GM12872 (cell line): ENCODE data around the gene BNIP5.

ENCODE experiments used
- CTCF ChIP-seq: IDR thresholded peaks from 3 replicates; pipeline ENCODE4 v1.5.1; 2011; ENCODE audit warnings: low read depth, mild to moderate bottlenecking, low read length, moderate library complexity; ENCODE audit not compliant: insufficient read depth

Gene BNIP5

GRCh38 chr6:36297051-36297450, 39.6 kb downstream of the BNIP5 start:
- no peak for TF ChIP-seq CTCF

DNA sequence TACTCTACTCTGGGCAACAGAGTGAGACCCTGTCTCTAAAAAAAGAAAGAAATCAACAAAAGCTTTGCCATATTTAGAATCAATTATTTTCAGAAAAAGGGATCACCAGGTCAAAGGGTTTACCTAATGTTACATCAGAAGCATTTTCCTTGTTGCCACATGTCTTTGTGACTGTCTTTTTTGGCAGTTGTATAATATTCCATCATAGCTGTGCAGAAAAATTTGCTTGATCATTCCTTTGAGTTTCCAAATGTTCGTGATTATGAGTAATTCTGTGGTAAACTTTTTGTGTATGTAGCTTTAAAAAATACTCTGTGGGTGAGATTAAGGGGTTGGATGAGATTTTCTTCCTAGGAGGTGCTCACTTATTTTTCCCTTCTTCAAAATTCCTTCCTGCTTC, 40.4 kb downstream of the BNIP5 start:
- no peak for TF ChIP-seq CTCF

DNA sequence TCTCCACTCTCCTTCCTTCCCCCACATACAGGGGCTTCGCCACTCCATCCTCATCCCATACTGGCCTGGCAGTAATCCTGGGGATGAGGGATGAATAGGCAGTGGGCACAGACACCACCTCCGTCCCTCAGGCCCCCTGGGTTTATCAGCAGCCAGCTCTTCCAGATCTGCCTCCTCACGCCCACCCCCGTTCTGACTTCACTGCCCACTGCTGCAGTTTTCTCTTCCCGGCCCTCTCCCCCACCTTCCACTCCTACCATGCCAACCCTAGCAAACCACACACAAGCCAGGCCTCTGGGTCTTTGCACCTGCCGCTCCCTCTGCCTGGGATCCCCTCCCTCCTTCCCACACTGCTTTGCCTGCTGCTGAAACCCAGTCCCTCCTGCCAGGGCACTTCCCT, 44.5 kb downstream of the BNIP5 start:
- no peak for TF ChIP-seq CTCF

- TF ChIP-seq CTCF, result no peak
Observed at GRCh38 chr6:36290668-36291620, 45.7 kb downstream of the BNIP5 start.

- TF ChIP-seq CTCF, result no peak
Observed at GRCh38 chr6:36289281-36289878, 47.3 kb downstream of the BNIP5 start.

GRCh38 chr6:36286858-36287257, 49.8 kb downstream of the BNIP5 start:
- no peak for TF ChIP-seq CTCF

DNA sequence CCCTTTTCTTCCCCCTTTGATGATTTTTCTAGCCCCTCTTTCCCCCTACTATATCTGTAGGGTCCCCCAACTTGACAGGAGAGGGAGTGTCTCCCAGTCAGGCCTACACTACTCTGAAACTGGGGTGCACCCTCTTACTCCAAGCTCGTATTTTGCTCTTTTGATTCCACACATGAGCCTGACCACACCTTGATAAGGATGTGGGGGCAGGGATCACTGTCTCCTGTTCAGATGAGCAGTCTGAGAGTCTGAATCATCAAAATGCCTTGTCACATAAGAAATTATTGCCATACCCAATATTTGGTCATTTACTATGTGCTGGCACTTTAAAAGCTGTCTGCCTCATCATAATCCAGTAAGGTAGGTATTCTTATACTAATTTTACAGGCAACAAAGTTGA, 50.9 kb downstream of the BNIP5 start:
- TF ChIP-seq CTCF, result no peak
